ENCODE measurements around the gene TLE1.

DNA sequence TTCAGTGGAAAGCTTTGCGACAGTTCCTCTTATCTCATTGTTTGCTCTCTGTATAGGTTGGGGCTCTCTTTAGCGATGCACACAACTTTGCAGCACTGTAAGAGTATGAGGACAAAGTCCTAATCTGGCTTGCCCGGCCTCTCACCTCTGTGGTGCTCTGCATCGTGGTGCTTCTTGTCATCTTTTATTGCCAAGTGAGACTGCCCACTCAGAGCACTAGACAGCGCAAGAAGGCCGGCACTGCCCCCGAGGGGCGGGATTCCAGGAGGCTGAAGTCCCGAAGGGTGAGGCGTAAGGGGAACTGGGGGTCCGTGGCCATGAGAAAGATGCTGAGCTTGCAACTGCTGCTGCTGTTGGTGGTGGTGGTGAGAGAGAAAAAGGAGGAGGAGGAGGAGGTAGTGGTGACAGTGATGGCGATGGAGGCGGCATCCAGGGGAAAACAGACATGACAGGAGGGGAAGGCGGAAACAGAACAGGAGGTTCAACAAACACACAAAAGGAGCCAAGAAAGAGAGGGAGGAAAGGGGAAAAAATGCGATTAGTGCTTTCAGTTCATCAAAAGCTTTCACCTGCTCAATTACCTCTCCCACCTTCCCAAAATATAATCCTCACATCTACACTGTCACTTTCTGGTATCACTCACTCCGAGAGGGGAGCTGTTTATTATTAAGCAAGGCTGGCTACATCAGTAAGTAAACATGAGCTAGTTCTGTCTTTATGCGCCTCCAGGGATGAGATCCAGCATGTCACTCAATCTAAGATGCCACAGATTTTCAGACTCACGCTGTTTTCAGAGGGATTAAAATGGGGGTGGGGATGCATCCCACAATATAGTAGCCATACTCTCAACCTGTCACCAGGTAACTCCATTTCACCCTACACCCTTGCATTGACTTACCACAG, 55.1 kb downstream of the TLE1 start:
- TF ChIP-seq POLR2A (IDR thresholded peaks at IDR 0.05; ENCODE audit: low read length) (no peak), GATA1 (IDR thresholded peaks at IDR 0.05; ENCODE audit: low read depth, low read length) (no peak)

All from erythroblast (primary cell).